ENCODE measurements around the gene RSPH1. TPM values are rescaled to one million over a fixed set of nuclear protein-coding genes. Genes with fewer than 3 reads are reported as not detected.

The RSPH1 gene
- total and polyA plus RNA-seq, 2 of the 4 experiments (the other 2 are of a cell fraction) = not detected

GRCh38 chr21:42507418-42507817, 11.4 kb upstream of the RSPH1 start:
- Histone ChIP-seq H3K4me3 (ENCODE audit: insufficient read depth, low read depth, low read length) (no peak overlapping the region), H4K91ac (ENCODE audit: insufficient read depth, low read depth, low read length) (no peak overlapping the region), H3K9ac (ENCODE audit: low read depth, low read length) (no peak overlapping the region), H4K8ac (ENCODE audit: low read depth in 2 of 2, low read length in 2 of 2) (no peak overlapping the region), H3K23ac (ENCODE audit: low read depth, low read length) (no peak overlapping the region), H2AK9ac (replicated peaks; ENCODE audit: low read depth, low read length, poor library complexity) (no peak overlapping the region), H4K5ac (ENCODE audit: low read depth, low read length) (no peak overlapping the region), H3K27ac (ENCODE audit: insufficient read depth, low read length) (no peak overlapping the region), H3K79me1 (ENCODE audit: low read depth in 1 of 2, low read length in 2 of 2) (no peaks in the 10 kb centered on the region), H3K27me3 (ENCODE audit: control insufficient read depth, insufficient read depth, low read length) (peaks cover 11% of the 10 kb centered on the region), H3K4ac (ENCODE audit: low read depth, low read length) (no peak overlapping the region), H3K9me1 (ENCODE audit: insufficient read depth, low read length) (no peaks in the 10 kb centered on the region), H2BK15ac (ENCODE audit: low read depth, low read length) (no peak overlapping the region), H3K18ac (ENCODE audit: low read depth, low read length) (no peak overlapping the region), H2BK120ac (ENCODE audit: low read depth, low read length) (no peak overlapping the region), H3K9me3 (ENCODE audit: control insufficient read depth, insufficient read depth, low read length) (no peaks in the 10 kb centered on the region), H2AFZ (replicated peaks; ENCODE audit: low read length, poor library complexity) (no peak overlapping the region), H2AK5ac (ENCODE audit: low read depth, low read length) (no peak overlapping the region), H4K20me1 (ENCODE audit: insufficient read depth, low read length) (no peaks in the 10 kb centered on the region), H3K14ac (replicated peaks; ENCODE audit: low read depth, low read length) (no peak overlapping the region), H3K4me2 (ENCODE audit: low read depth, low read length) (no peak overlapping the region), H3K36me3 (ENCODE audit: control insufficient read depth, insufficient read depth, low read length) (no peaks in the 10 kb centered on the region), H3K4me1 (ENCODE audit: control insufficient read depth, insufficient read depth, low read length) (no peaks in the 10 kb centered on the region), H2BK20ac (ENCODE audit: low read depth, low read length) (no peak overlapping the region), H3K56ac (ENCODE audit: extremely low read depth, insufficient read depth, low read length) (no peak overlapping the region), H2BK5ac (ENCODE audit: low read depth, low read length, poor library complexity, severe bottlenecking) (no peak overlapping the region)
- ATAC-seq (ENCODE audit: low read depth) (no peak), DNase-seq (no peak)
- WGBS, 2 experiments (ENCODE audit: extremely low coverage in 2 of 2, insufficient read length in 1 of 2) = 83% methylated on average over 2 of the region's 4 CpGs; no CpG with 5 or more reads in 1 of the 2 experiments
- POLR2A ChIA-PET (ENCODE audit: unreplicated experiment) = no interaction called here
- intact Hi-C loops (cut with micrococcal nuclease) (no loop called here), dilution Hi-C loops (cut with HindIII; ENCODE audit: low sequenced_read_pairs, unreplicated experiment) (no loop called here), in situ Hi-C loops (cut with MboI; ENCODE audit: low sequenced_read_pairs) (no loop called here)
- CTCF ChIA-PET = no interaction called here
- TF ChIP-seq FOS (IDR thresholded peaks at IDR 0.05; ENCODE audit: low read depth, low read length) = no peak
- TF ChIP-seq RFX5 (IDR thresholded peaks at IDR 0.05; ENCODE audit: low read depth, low read length) = no peak
- no peak for TF ChIP-seq CEBPB (IDR thresholded peaks at IDR 0.05; ENCODE audit: low read depth, low read length)
- no peak for TF ChIP-seq RCOR1 (IDR thresholded peaks at IDR 0.05; ENCODE audit: insufficient replicate concordance, low read length)
- no peak for TF ChIP-seq RAD21 (IDR thresholded peaks at IDR 0.05; ENCODE audit: low read length)
- no peak for TF ChIP-seq POLR2A (IDR thresholded peaks at IDR 0.05; ENCODE audit: low read depth, low read length)
- no peak for TF ChIP-seq SMC3 (IDR thresholded peaks at IDR 0.05; ENCODE audit: low read depth, low read length)
- TF ChIP-seq USF2 (IDR thresholded peaks at IDR 0.05; ENCODE audit: low read depth, low read length) = no peak
- no peak for TF ChIP-seq CHD1 (IDR thresholded peaks at IDR 0.05; ENCODE audit: low read depth, low read length)
- no peak for TF ChIP-seq BHLHE40 (IDR thresholded peaks at IDR 0.05; ENCODE audit: low read depth, low read length)
- no peak for TF ChIP-seq NFE2L2 (IDR thresholded peaks at IDR 0.05; ENCODE audit: low read depth, low read length)
- no peak for TF ChIP-seq ELK1 (IDR thresholded peaks at IDR 0.05; ENCODE audit: borderline replicate concordance, low read depth, low read length)
- TF ChIP-seq MAFK (IDR thresholded peaks at IDR 0.05; ENCODE audit: low read depth, low read length) = no peak
- no peak for TF ChIP-seq CTCF (conservative IDR thresholded peaks at IDR 0.05; ENCODE audit: low read depth, low read length)
- no peak for TF ChIP-seq MAZ (IDR thresholded peaks at IDR 0.05; ENCODE audit: borderline replicate concordance, low read depth, low read length)
- TF ChIP-seq MXI1 (IDR thresholded peaks at IDR 0.05; ENCODE audit: borderline replicate concordance, low read depth, low read length) = no peak
- no TSS peak for BruUV-seq (replicated peaks)

Measured in IMR-90 (cell line).